SU-DHL-6 (cell line): ENCODE data around the gene PRDM10.

ENCODE experiments used
- H2AFZ ChIP-seq: fragments of 200-600 bp; sonication (generic); 2 replicates; pipeline ENCODE4 v1.6.1; 2014; ENCODE audit warnings: low read depth, mild to moderate bottlenecking, moderate library complexity, mixed read lengths, antibody characterized with exemption, low read length; ENCODE audit not compliant: severe bottlenecking
- H3F3A ChIP-seq: fragments of 200-600 bp; shearing (Covaris generic); 2 replicates; pipeline ENCODE4 v1.6.0; 2016; ENCODE audit warnings: antibody characterized with exemption, mild to moderate bottlenecking; ENCODE audit not compliant: insufficient read depth
- H3K27ac ChIP-seq: fragments of 200-600 bp; sonication (generic); 2 replicates; pipeline ENCODE4 v1.5.1; 2016; ENCODE audit warnings: low read depth, mild to moderate bottlenecking, low read length, moderate library complexity, mixed read lengths
- H3K27me3 ChIP-seq: fragments of 200-600 bp; sonication (generic), shearing (Covaris generic); 2 replicates; pipeline ENCODE4 v1.6.0; 2014; ENCODE audit warnings: mild to moderate bottlenecking, low read length
- H3K36me3 ChIP-seq: fragments of 200-600 bp; sonication (generic); 2 replicates; pipeline ENCODE4 v1.6.1; 2014; ENCODE audit warnings: mild to moderate bottlenecking, low read length, mixed read lengths
- H3K4me2 ChIP-seq: fragments of 300-600, 200-600 bp; shearing (Covaris generic), sonication (generic); 2 replicates; pipeline ENCODE4 v1.6.0; 2014; ENCODE audit warnings: low read length, low read depth, mild to moderate bottlenecking; ENCODE audit not compliant: poor library complexity, severe bottlenecking
- H3K4me3 ChIP-seq: fragments of 200-600 bp; sonication (generic); 2 replicates; pipeline ENCODE4 v1.5.1; 2014; ENCODE audit warnings: antibody characterized with exemption, low read length, mild to moderate bottlenecking, mixed read lengths; ENCODE audit not compliant: insufficient read depth, poor library complexity, severe bottlenecking
- H3K79me2 ChIP-seq: fragments of 200-600 bp; sonication (generic); 2 replicates; pipeline ENCODE4 v1.6.1; 2014; ENCODE audit warnings: mild to moderate bottlenecking, low read length, moderate library complexity; ENCODE audit not compliant: insufficient read depth
- H3K9ac ChIP-seq: fragments of 200-600 bp; sonication (generic); 2 replicates; pipeline ENCODE4 v1.7.0; 2014; ENCODE audit warnings: mild to moderate bottlenecking, low read length
- H3K9me2 ChIP-seq: fragments of 200-600 bp; sonication (generic); replicated peaks from 2 replicates; pipeline ENCODE4 v1.6.1; 2014; ENCODE audit warnings: low read length; ENCODE audit not compliant: insufficient read depth
- H3K9me3 ChIP-seq: fragments of 200-600 bp; sonication (generic); 2 replicates; pipeline ENCODE4 v1.6.1; 2014; ENCODE audit warnings: low read length, mixed read lengths; ENCODE audit not compliant: insufficient read depth
- H4K20me1 ChIP-seq: fragments of 200-600 bp; sonication (generic); 2 replicates; pipeline ENCODE4 v1.6.1; 2014; ENCODE audit warnings: low read depth, mild to moderate bottlenecking, antibody characterized with exemption, low read length, moderate library complexity, mixed read lengths
- CTCF ChIP-seq: fragments of 200-600 bp; sonication (generic); IDR thresholded peaks from one replicate; pipeline ENCODE4 v1.5.1; 2017; ENCODE audit warnings: antibody characterized with exemption, mild to moderate bottlenecking, low read length, moderate library complexity; ENCODE audit not compliant: insufficient read depth, poor library complexity, severe bottlenecking
- EZH2phosphoT487 ChIP-seq: fragments of 200-600 bp; sonication (generic), shearing (Covaris generic); conservative IDR thresholded peaks from 2 replicates; pipeline ENCODE4 v1.6.1; 2018; ENCODE audit warnings: mild to moderate bottlenecking, antibody characterized with exemption, low read length, moderate library complexity, mixed read lengths

PRDM10 gene

GRCh38 chr11:129885381-129885780 is 117.3 kb downstream of the PRDM10 start:
- Histone ChIP-seq H2AFZ (no peak overlapping the region), H3K9ac (no peak overlapping the region), H3K9me2 (no peaks in the 10 kb centered on the region), H3K36me3 (no peaks in the 10 kb centered on the region), H3K4me2 (no peak overlapping the region), H4K20me1 (no peaks in the 10 kb centered on the region), H3K27ac (no peak overlapping the region), H3K79me2 (no peaks in the 10 kb centered on the region), H3K27me3 (no peaks in the 10 kb centered on the region), H3K9me3 (no peaks in the 10 kb centered on the region), H3F3A (no peaks in the 10 kb centered on the region), H3K4me3 (no peak overlapping the region)
- no peak for TF ChIP-seq CTCF
- no peak for TF ChIP-seq EZH2phosphoT487

- no peaks in the 10 kb centered on the region for H3K9me2 ChIP-seq
- H2AFZ ChIP-seq: no peak overlapping the region
- TF ChIP-seq EZH2phosphoT487 (no peak), CTCF (no peak)
- no peak overlapping the region for H3K4me3 ChIP-seq
- H3K36me3 ChIP-seq: no peaks in the 10 kb centered on the region
- H3K4me2 ChIP-seq: no peak overlapping the region
- no peak overlapping the region for H3K9ac ChIP-seq
- no peaks in the 10 kb centered on the region for H3K79me2 ChIP-seq
- no peaks in the 10 kb centered on the region for H3F3A ChIP-seq
- H3K9me3 ChIP-seq: no peaks in the 10 kb centered on the region
- H3K27me3 ChIP-seq: no peaks in the 10 kb centered on the region
- H4K20me1 ChIP-seq: no peaks in the 10 kb centered on the region
- no peak overlapping the region for H3K27ac ChIP-seq
Observed at GRCh38 chr11:129884581-129884980, 118.1 kb downstream of the PRDM10 start.

- no peaks in the 10 kb centered on the region for H3F3A ChIP-seq
- H3K27ac ChIP-seq: no peak overlapping the region
Observed at GRCh38 chr11:129881570-129882170, 121.0 kb downstream of the PRDM10 start.

More at GRCh38 chr11:129881570-129882170, 121.0 kb downstream of the PRDM10 start:
- Histone ChIP-seq H2AFZ (no peak overlapping the region), H3K9ac (no peak overlapping the region), H3K9me2 (no peaks in the 10 kb centered on the region), H4K20me1 (no peaks in the 10 kb centered on the region), H3K27me3 (no peaks in the 10 kb centered on the region), H3K9me3 (no peaks in the 10 kb centered on the region), H3K4me3 (no peak overlapping the region), H3K79me2 (no peaks in the 10 kb centered on the region), H3K4me2 (no peak overlapping the region), H3K36me3 (no peaks in the 10 kb centered on the region)
- TF ChIP-seq CTCF (no peak), EZH2phosphoT487 (no peak)
